NCI-H146 treated with DMSO at 0.1 percent for 48 hours (cell line): Measurements from ENCODE around the gene PITX3.

ENCODE experiments used
- DNase-seq: peaks from one replicate; lab custom pipeline; 2025; ENCODE audit not compliant: unreplicated experiment; lab: John Stamatoyannopoulos, UW

Gene PITX3

GRCh38 chr10:102241444-102242117 lies at the start of gene PITX3:
TSS of gene PITX3 (minus strand) at chr10:102241512. CDS start at chr10:102232080, 9,432 bp downstream.
- peak; percentile 67 for DNase-seq

- no peak for DNase-seq
These were observed 48.5 kb upstream of the PITX3 start for GRCh38 chr10:102289840-102290239.

- DNase-seq = no peak
These were observed 48.0 kb upstream of the PITX3 start for GRCh38 chr10:102289356-102289755.

- DNase-seq = no peak
These were observed 46.7 kb upstream of the PITX3 start for GRCh38 chr10:102287991-102288390.

- DNase-seq = no peak
These were observed 46.2 kb upstream of the PITX3 start for GRCh38 chr10:102287538-102287937.

- DNase-seq = no peak
These were observed 44.9 kb upstream of the PITX3 start for GRCh38 chr10:102286216-102286615.

GRCh38 chr10:102285133-102285532 lies 43.8 kb upstream of the PITX3 start:
- no peak for DNase-seq

GRCh38 chr10:102284531-102284930 lies 43.2 kb upstream of the PITX3 start:
- no peak for DNase-seq

- DNase-seq = no peak
These were observed 42.6 kb upstream of the PITX3 start for GRCh38 chr10:102283890-102284289.

- no peak for DNase-seq
These were observed 42.2 kb upstream of the PITX3 start for GRCh38 chr10:102283488-102283887.

GRCh38 chr10:102281102-102281487 lies 39.8 kb upstream of the PITX3 start:
- DNase-seq = no peak

GRCh38 chr10:102280397-102281101 lies 39.2 kb upstream of the PITX3 start:
- DNase-seq = no peak

GRCh38 chr10:102279104-102279503 lies 37.8 kb upstream of the PITX3 start:
- DNase-seq = no peak

GRCh38 chr10:102275343-102275742 lies 34.0 kb upstream of the PITX3 start:
- DNase-seq = no peak

- DNase-seq = no peak
These were observed 32.8 kb upstream of the PITX3 start for GRCh38 chr10:102274062-102274461.

- no peak for DNase-seq
These were observed 27.7 kb upstream of the PITX3 start for GRCh38 chr10:102269017-102269416.

GRCh38 chr10:102268375-102268888 lies 27.1 kb upstream of the PITX3 start:
- no peak for DNase-seq

- no peak for DNase-seq
These were observed 26.4 kb upstream of the PITX3 start for GRCh38 chr10:102267748-102268147.

GRCh38 chr10:102266670-102267069 lies 25.4 kb upstream of the PITX3 start:
- no peak for DNase-seq

- peak; percentile 51 for DNase-seq
These were observed 23.1 kb upstream of the PITX3 start for GRCh38 chr10:102264371-102264770.

- DNase-seq = no peak
These were observed 21.5 kb upstream of the PITX3 start for GRCh38 chr10:102262744-102263370.

- no peak for DNase-seq
These were observed 20.5 kb upstream of the PITX3 start for GRCh38 chr10:102261842-102262241.
